ENCODE data around the gene LINS1.

Gene LINS1

GRCh38 chr15:100544946-100545345 lies 57.0 kb downstream of the LINS1 start:
- DNase-seq, result no peak

DNA sequence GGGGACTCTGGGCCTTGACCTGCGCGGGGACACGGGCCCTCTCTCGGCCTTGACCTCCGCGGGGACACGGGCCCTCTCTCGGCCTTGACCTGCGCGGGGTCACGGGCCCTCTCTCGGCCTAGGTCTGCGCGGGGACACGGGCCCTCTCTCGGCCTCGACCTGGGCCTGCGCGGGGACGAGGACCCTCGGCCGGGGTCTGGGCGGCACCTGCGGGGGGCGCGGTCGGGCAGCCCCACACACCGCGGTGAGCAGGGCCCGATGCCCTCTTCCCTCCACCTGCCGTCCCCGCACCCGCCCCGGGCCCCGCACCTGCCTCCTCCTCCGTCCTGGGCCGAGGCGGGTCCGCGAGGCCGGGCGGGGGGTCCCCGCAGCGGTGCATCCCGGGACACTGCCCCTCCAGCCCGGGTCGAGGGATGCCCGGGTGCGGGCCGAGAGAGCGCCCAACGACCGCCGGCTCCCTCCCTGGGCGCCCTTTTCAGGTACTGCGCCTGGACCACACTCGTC lies 57.6 kb downstream of the LINS1 start:
- peak; percentile 62 for DNase-seq

DNA sequence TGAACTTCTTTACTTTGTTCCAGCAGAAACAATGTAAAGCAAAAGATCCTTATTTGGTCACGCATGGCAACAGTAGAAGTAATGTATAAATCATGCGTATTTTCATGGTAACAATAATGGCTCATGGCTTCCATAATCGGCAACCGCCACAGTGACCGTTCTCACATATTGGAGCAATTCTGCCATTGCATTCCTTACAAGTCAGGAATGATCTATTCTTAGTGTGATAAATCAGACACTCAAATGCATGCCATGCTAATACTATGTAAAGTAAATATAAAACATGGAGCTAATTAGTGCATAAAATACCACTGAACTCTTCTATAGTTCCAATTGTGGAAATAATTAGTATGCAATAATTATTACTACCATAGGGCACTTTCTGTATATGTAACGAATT lies 59.7 kb downstream of the LINS1 start:
- DNase-seq, result no peak

DNA sequence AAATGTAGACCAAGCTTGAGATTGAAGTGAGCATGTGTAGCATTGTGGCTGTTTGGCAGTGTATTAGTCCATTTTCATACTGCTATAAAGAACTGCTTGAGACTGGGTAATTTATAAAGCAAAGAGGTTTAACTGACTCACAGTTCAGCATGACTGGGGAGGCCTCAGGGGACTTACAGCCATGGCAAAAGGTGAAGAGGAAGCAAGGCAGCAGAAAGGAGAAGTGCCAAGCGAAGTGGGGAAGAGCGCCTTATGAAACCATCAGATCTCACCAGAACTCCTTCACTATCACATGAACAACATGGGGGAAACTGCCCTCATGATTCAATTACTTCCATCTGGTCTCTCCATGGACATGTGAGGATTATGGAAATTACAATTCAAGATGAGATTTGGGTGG lies 64.7 kb downstream of the LINS1 start:
- DNase-seq, result no peak

DNA sequence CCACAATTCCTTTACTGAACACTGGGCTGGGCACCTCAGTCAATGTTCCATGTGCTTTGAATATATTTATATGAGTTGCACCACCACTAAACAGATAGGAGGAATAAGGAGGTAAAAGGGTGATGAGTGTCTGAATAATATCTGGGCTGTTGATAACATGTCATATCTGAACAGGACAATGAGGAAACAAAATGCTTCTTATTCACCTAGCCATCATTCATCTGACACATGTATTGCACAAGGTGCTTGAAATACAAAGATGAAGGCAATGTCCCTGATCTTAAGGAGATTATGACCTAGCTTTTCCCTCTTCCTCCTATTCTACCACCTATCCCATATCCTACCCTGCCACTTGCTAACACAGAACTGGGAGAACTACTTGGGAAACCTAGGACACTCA lies 65.3 kb downstream of the LINS1 start:
- DNase-seq, result no peak

- DNase-seq, result no peak
Observed at GRCh38 chr15:100533886-100534285, 68.1 kb downstream of the LINS1 start.

GRCh38 chr15:100531823-100532327 lies 70.1 kb downstream of the LINS1 start:
- DNase-seq, result no peak

DNA sequence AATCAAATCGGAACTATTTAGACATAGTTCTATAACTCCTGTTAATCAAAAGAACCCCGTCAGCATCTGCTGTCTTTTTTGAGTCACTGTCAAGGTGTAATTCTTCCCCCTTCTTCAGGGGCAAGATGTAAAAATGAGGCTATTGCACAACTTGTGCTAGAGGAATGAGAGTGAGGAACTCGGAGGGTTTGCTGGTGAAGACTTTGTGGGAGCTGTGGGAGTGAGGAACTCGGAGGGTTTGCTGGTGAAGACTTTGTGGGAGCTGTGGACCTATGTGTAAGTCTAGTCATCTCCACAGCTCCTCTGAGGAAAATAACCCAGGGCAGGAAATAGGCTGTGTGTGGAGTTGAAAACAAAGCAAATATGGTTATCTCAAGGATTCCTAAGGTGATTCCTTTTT lies 70.8 kb downstream of the LINS1 start:
- no peak for DNase-seq

DNA sequence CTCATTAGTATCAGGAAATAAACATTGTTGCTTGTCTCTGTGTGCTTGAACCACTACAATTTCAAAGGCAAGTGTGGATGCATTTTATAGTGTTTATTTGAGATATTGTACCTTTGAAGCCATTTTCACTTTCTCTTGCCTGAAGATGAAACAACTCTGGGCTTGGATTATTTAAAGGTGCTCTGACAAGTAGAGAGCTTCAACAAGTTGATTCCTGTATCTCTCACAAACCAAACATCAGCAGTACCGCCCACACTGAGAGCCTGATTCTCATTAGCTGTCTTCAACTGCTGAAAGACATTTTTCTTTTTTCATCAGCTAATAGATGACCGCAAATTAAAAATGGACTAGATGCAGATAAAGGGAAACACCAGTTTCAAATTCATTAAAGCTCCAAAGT lies 72.4 kb downstream of the LINS1 start:
- DNase-seq, result no peak

DNA sequence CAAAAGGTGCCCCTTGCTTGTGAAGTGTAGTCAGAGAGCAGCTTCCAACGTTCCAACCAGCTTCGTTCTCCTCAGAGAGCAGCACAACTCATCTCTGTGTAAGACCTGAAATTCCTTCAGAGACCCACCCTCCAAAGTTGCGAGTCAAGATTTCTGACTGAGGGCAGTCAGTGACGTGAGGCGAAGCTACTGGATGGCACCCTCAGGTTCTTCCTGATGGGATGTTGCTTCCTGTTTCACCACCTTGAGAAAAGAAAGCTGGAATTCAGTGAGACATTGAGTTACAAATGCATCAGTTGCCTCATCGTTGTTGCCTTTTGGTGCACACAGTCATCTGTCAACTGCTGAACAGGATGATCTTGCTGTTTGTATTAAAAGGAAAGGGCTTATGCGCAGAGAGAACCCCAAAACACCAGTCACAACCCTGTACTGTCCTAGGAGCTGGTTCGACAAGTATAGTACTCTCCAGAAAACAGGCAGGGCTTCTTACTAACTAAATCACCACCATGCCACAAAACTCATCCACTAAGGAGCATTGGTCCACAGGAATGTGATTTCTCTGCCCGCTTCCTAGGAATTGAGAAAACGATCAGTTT lies 73.1 kb downstream of the LINS1 start, which contains the start of gene CERS3:
Gene CERS3 (minus strand): TSS at position 118 of the 596 bp plus-strand sequence. CDS start 27,101 bp downstream, outside the sequence.
- DNase-seq, result no peak

- no peak for DNase-seq
Observed at GRCh38 chr15:100526027-100526481, 75.9 kb downstream of the LINS1 start.

- DNase-seq, result no peak
Observed at GRCh38 chr15:100525436-100525835, 76.5 kb downstream of the LINS1 start.

DNA sequence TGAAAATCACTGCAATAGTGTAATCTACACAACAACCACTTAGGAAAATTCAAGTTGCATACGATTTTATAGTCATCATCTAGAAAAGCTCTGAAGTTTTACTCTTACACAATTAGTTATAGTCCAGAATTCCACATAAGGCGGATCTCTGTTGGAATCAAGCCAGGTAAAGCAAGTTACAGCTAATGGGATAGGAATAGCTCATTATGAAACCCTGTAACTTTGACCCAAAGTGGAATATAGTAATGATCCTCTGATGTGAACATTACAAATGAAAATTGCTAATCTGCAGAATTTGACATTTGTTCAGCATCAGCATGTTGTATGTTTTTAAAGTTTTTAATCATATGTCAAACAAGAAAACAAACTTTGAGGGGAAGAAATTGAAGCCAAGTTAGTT lies 77.7 kb downstream of the LINS1 start:
- DNase-seq, result no peak

DNA sequence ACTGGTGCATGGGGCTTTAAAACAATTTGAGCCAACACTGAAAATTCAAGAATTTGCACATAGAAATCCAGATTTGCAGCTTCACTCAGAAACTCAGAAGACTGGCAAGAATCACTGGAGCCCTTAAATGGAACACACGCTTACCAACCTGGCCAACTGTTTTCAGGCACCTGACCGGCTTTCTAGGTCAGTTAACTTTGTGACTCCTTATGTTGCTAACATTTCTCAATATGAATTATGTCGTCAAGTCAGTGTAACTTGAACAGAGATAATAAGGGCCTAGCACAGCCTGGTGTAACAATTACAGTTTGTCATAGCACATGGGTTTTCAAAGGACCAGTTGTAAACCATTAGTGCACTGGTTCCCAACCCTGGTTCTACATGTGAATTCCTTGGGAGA lies 80.1 kb downstream of the LINS1 start:
- no peak for DNase-seq

DNA sequence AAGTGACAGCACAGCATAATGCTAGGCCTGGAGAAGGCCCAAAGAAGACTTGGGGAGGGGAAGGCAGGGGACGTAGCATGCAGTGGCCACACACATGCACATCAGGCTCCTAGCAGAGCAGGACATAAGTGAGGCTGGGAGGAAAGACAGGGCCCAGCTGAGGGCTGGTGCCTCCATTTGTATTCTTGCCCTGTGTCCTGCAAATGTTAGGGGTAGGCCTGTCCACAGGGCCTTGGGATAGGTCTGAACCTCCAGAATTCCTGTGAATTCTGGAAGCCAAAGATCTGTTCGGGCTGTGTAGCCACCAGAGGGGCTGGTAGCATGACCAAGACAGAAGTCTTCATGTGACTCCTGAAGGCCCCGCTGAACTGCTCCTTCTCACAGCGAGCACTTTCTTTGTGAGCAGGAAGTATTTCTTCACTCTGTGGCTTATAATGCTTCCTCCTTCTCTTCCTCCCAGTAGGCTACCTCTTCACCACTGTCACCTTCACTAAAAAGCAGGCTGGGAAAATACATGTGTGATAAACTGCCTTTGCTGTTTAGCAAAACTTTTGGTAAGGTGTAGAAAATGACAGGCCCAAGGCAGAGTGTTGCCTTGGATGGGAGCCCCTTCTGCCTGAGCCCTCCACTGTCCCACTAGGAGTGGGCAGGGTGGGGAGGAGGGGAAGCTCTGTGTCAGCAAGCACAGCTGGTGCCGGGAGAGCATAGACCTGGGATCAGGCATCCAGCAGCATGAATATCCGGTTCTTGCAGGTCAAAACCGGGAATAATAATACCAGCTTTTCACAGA lies 81.7 kb downstream of the LINS1 start:
- no peak for DNase-seq

GRCh38 chr15:100517846-100518245 lies 84.1 kb downstream of the LINS1 start:
- no peak for DNase-seq
